ENCODE measurements around the gene CNOT2. TPM values are rescaled to one million over a fixed set of nuclear protein-coding genes. Genes with fewer than 3 reads are reported as not detected.
A peak's percentile ranks its signal among the peaks of the same experiment; 100 is the strongest.

The CNOT2 gene
- total RNA-seq, 1 experiment from 2014 or later, result 88.4 TPM

GRCh38 chr12:70332236-70332635 is 89.0 kb downstream of the CNOT2 start:
- H3K27ac ChIP-seq, result no peak overlapping the region
- DNase-seq (ENCODE audit: low read depth in 1 of 2, low spot score in 2 of 2), result no peak
- H3K27me3 ChIP-seq (replicated peaks), result no peaks in the 10 kb centered on the region

GRCh38 chr12:70334742-70335141 is 91.5 kb downstream of the CNOT2 start:
- H3K27ac ChIP-seq, result no peak overlapping the region
- no peaks in the 10 kb centered on the region for H3K4me1 ChIP-seq (replicated peaks)
- peaks cover 34% of the 10 kb centered on the region for H3K36me3 ChIP-seq
- no peak overlapping the region for H3K4me3 ChIP-seq
- no peak for DNase-seq (ENCODE audit: low read depth in 1 of 2, low spot score in 2 of 2)
- no peaks in the 10 kb centered on the region for H3K9me3 ChIP-seq (replicated peaks)
- H3K27me3 ChIP-seq (replicated peaks), result no peaks in the 10 kb centered on the region

More at GRCh38 chr12:70332236-70332635, 89.0 kb downstream of the CNOT2 start:
- Histone ChIP-seq H3K9me3 (replicated peaks) (no peaks in the 10 kb centered on the region), H3K4me1 (replicated peaks) (no peaks in the 10 kb centered on the region), H3K36me3 (peaks cover 20% of the 10 kb centered on the region; the same call in 1 of the 2 replicates), H3K4me3 (no peak overlapping the region)

GRCh38 chr12:70338531-70338930 is 95.3 kb downstream of the CNOT2 start:
- H3K9me3 ChIP-seq (replicated peaks), result no peaks in the 10 kb centered on the region
- H3K36me3 ChIP-seq, result peaks cover 52% of the 10 kb centered on the region
- H3K4me3 ChIP-seq, result no peak overlapping the region
- no peak for DNase-seq (ENCODE audit: low read depth in 1 of 2, low spot score in 2 of 2)
- H3K27me3 ChIP-seq (replicated peaks), result no peaks in the 10 kb centered on the region
- H3K27ac ChIP-seq, result no peak overlapping the region
- H3K4me1 ChIP-seq (replicated peaks), result no peaks in the 10 kb centered on the region

- Histone ChIP-seq H3K4me1 (replicated peaks) (no peaks in the 10 kb centered on the region), H3K9me3 (replicated peaks) (no peaks in the 10 kb centered on the region), H3K27me3 (replicated peaks) (no peaks in the 10 kb centered on the region), H3K36me3 (peaks cover 15% of the 10 kb centered on the region), H3K4me3 (no peak overlapping the region), H3K27ac (no peak overlapping the region)
- no peak for DNase-seq (ENCODE audit: low read depth in 1 of 2, low spot score in 2 of 2)
These were observed 107.8 kb downstream of the CNOT2 start for GRCh38 chr12:70351076-70351475.

GRCh38 chr12:70353780-70354660 is 110.8 kb downstream of the CNOT2 start:
- no peaks in the 10 kb centered on the region for H3K4me1 ChIP-seq (replicated peaks)
- no peaks in the 10 kb centered on the region for H3K27me3 ChIP-seq (replicated peaks)
- peaks cover 8% of the 10 kb centered on the region; the same call in 1 of the 2 replicates for H3K36me3 ChIP-seq
- H3K9me3 ChIP-seq (replicated peaks), result no peaks in the 10 kb centered on the region
- H3K27ac ChIP-seq, result no peak overlapping the region
- DNase-seq (ENCODE audit: low read depth in 1 of 2, low spot score in 2 of 2), result no peak
- H3K4me3 ChIP-seq, result no peak overlapping the region

- Histone ChIP-seq H3K36me3 (peaks cover 8% of the 10 kb centered on the region; the same call in 1 of the 2 replicates), H3K9me3 (replicated peaks) (no peaks in the 10 kb centered on the region), H3K27ac (no peak overlapping the region), H3K27me3 (replicated peaks) (no peaks in the 10 kb centered on the region), H3K4me3 (no peak overlapping the region), H3K4me1 (replicated peaks) (no peaks in the 10 kb centered on the region)
- DNase-seq (ENCODE audit: low read depth in 1 of 2, low spot score in 2 of 2), result no peak
These were observed 111.6 kb downstream of the CNOT2 start for GRCh38 chr12:70354787-70355186.

GRCh38 chr12:70355972-70356371 is 112.7 kb downstream of the CNOT2 start:
- H3K27me3 ChIP-seq (replicated peaks), result no peaks in the 10 kb centered on the region
- H3K36me3 ChIP-seq, result peaks cover 8% of the 10 kb centered on the region; the same call in 1 of the 2 replicates
- H3K27ac ChIP-seq, result no peak overlapping the region
- H3K4me1 ChIP-seq (replicated peaks), result no peaks in the 10 kb centered on the region
- H3K9me3 ChIP-seq (replicated peaks), result no peaks in the 10 kb centered on the region
- no peak for DNase-seq (ENCODE audit: low read depth in 1 of 2, low spot score in 2 of 2)
- no peak overlapping the region for H3K4me3 ChIP-seq

- Histone ChIP-seq H3K36me3 (no peaks in the 10 kb centered on the region), H3K27ac (no peak overlapping the region), H3K4me1 (replicated peaks) (no peaks in the 10 kb centered on the region), H3K4me3 (no peak overlapping the region), H3K27me3 (replicated peaks) (peaks cover 21% of the 10 kb centered on the region), H3K9me3 (replicated peaks) (no peaks in the 10 kb centered on the region)
- no peak for DNase-seq (ENCODE audit: low read depth in 1 of 2, low spot score in 2 of 2)
These were observed 116.4 kb downstream of the CNOT2 start for GRCh38 chr12:70359458-70360197.

- Histone ChIP-seq H3K9me3 (replicated peaks) (no peaks in the 10 kb centered on the region), H3K4me1 (replicated peaks) (peaks cover under 1% of the 10 kb centered on the region; the same call in 1 of the 2 replicates), H3K27ac (no peak overlapping the region), H3K4me3 (no peak overlapping the region), H3K36me3 (no peaks in the 10 kb centered on the region), H3K27me3 (replicated peaks) (peaks cover 27% of the 10 kb centered on the region)
- DNase-seq (ENCODE audit: low read depth in 1 of 2, low spot score in 2 of 2), result no peak
These were observed 117.0 kb downstream of the CNOT2 start for GRCh38 chr12:70360218-70360617.

GRCh38 chr12:70364695-70365397 is 121.6 kb downstream of the CNOT2 start:
- Histone ChIP-seq H3K4me3 (no peak overlapping the region; the same call in 1 of the 2 replicates), H3K36me3 (no peaks in the 10 kb centered on the region), H3K4me1 (replicated peaks) (peaks cover 14% of the 10 kb centered on the region), H3K27me3 (replicated peaks) (peaks cover 55% of the 10 kb centered on the region), H3K27ac (no peak overlapping the region), H3K9me3 (replicated peaks) (no peaks in the 10 kb centered on the region)
- DNase-seq (ENCODE audit: low read depth in 1 of 2, low spot score in 2 of 2), result no peak

- H3K27ac ChIP-seq, result no peak overlapping the region
- no peaks in the 10 kb centered on the region for H3K36me3 ChIP-seq
- H3K4me3 ChIP-seq, result peak overlapping the region; percentile 39
- no peaks in the 10 kb centered on the region for H3K9me3 ChIP-seq (replicated peaks)
- DNase-seq (ENCODE audit: low read depth in 1 of 2, low spot score in 2 of 2), result no peak
- H3K27me3 ChIP-seq (replicated peaks), result peaks cover 55% of the 10 kb centered on the region
- peaks cover 14% of the 10 kb centered on the region for H3K4me1 ChIP-seq (replicated peaks)
These were observed 122.1 kb downstream of the CNOT2 start for GRCh38 chr12:70365398-70365647.

GRCh38 chr12:70365648-70366518 is 122.7 kb downstream of the CNOT2 start, which contains the start of gene KCNMB4:
Gene KCNMB4, plus strand, starts transcription at chr12:70366290. Its CDS starts 445 bp downstream, at chr12:70366735.
- H3K36me3 ChIP-seq, result no peaks in the 10 kb centered on the region
- H3K4me3 ChIP-seq, result peak within 1 kb of the TSS; percentile 39
- no peak within 1 kb of the TSS for H3K27ac ChIP-seq
- peak; percentile 27 to 45 for DNase-seq (ENCODE audit: low read depth in 1 of 2, low spot score in 2 of 2)
- H3K4me1 ChIP-seq (replicated peaks), result peaks cover 14% of the 10 kb centered on the region
- H3K9me3 ChIP-seq (replicated peaks), result no peaks in the 10 kb centered on the region
- peaks cover 55% of the 10 kb centered on the region for H3K27me3 ChIP-seq (replicated peaks)
